ENCODE measurements around the gene MAP6.

Gene MAP6

GRCh38 chr11:75627906-75628668, 40.8 kb downstream of the MAP6 start:
- no peak for DNase-seq

- DNase-seq, result no peak
Measured at GRCh38 chr11:75626889-75627529, 41.8 kb downstream of the MAP6 start.

GRCh38 chr11:75625991-75626888, 42.6 kb downstream of the MAP6 start:
- no peak for DNase-seq

GRCh38 chr11:75625021-75625420, 43.8 kb downstream of the MAP6 start:
- DNase-seq, result no peak

GRCh38 chr11:75616281-75616680, 52.6 kb downstream of the MAP6 start:
- no peak for DNase-seq

- no peak for DNase-seq
Measured at GRCh38 chr11:75615751-75616150, 53.1 kb downstream of the MAP6 start.

- no peak for DNase-seq
Measured at GRCh38 chr11:75611823-75612222, 57.0 kb downstream of the MAP6 start.

- no peak for DNase-seq
Measured at GRCh38 chr11:75606099-75606498, 62.7 kb downstream of the MAP6 start.

- no peak for DNase-seq
Measured at GRCh38 chr11:75603791-75604736, 64.8 kb downstream of the MAP6 start.

GRCh38 chr11:75602951-75603350, 65.9 kb downstream of the MAP6 start:
- no peak for DNase-seq

- DNase-seq, result no peak
Measured at GRCh38 chr11:75601494-75601893, 67.3 kb downstream of the MAP6 start.

GRCh38 chr11:75600356-75600755, 68.5 kb downstream of the MAP6 start:
- no peak for DNase-seq

- DNase-seq, result no peak
Measured at GRCh38 chr11:75598900-75599299, 69.9 kb downstream of the MAP6 start.

GRCh38 chr11:75598264-75598663, 70.6 kb downstream of the MAP6 start:
- no peak for DNase-seq

GRCh38 chr11:75597636-75598035, 71.2 kb downstream of the MAP6 start:
- DNase-seq, result no peak

GRCh38 chr11:75596914-75597313, 71.9 kb downstream of the MAP6 start:
- DNase-seq, result no peak

- no peak for DNase-seq
Measured at GRCh38 chr11:75595429-75595828, 73.4 kb downstream of the MAP6 start.

GRCh38 chr11:75594211-75594610, 74.6 kb downstream of the MAP6 start:
- no peak for DNase-seq

- no peak for DNase-seq
Measured at GRCh38 chr11:75593286-75593915, 75.4 kb downstream of the MAP6 start.

- DNase-seq, result no peak
Measured at GRCh38 chr11:75592715-75593114, 76.1 kb downstream of the MAP6 start.

GRCh38 chr11:75591966-75592365, 76.9 kb downstream of the MAP6 start:
- DNase-seq, result no peak

GRCh38 chr11:75591371-75591770, 77.5 kb downstream of the MAP6 start:
- DNase-seq, result no peak
